Measurements from ENCODE around the gene SUGP2. TPM values are rescaled to one million over a fixed set of nuclear protein-coding genes. Genes with fewer than 3 reads are reported as not detected.

The SUGP2 gene
- total and polyA plus RNA-seq, 9 of the 15 experiments (the other 6 are each of a cell fraction or from before 2014, with no cell fraction given) = 13.1 to 101 (median 63.1) TPM

GRCh38 chr19:19063183-19064097 is 30.1 kb upstream of the SUGP2 start, which contains the start of gene SLC25A42 (continued):
- TF ChIP-seq E2F8 (IDR thresholded peaks at IDR 0.05; ENCODE audit: low read depth, partially characterized antibody) = peak; percentile 73
- no peak for TF ChIP-seq ZNF609 (CRISPR knock-in tag; IDR thresholded peaks at IDR 0.05; ENCODE audit: borderline replicate concordance)
- no peak for TF ChIP-seq NELFE (IDR thresholded peaks at IDR 0.05; ENCODE audit: insufficient read depth, insufficient read length)
- no peak for TF ChIP-seq ZNF436 (CRISPR knock-in tag; IDR thresholded peaks at IDR 0.05)
- no peak for TF ChIP-seq SPI1 (IDR thresholded peaks at IDR 0.05; ENCODE audit: borderline replicate concordance, low read depth, low read length)
- TF ChIP-seq, protein P1, sequence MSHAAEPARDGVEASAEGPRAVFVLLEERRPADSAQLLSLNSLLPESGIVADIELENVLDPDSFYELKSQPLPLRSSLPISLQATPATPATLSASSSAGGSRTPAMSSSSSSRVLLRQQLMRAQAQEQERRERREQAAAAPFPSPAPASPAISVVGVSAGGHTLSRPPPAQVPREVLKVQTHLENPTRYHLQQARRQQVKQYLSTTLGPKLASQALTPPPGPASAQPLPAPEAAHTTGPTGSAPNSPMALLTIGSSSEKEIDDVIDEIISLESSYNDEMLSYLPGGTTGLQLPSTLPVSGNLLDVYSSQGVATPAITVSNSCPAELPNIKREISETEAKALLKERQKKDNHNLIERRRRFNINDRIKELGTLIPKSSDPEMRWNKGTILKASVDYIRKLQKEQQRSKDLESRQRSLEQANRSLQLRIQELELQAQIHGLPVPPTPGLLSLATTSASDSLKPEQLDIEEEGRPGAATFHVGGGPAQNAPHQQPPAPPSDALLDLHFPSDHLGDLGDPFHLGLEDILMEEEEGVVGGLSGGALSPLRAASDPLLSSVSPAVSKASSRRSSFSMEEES (CRISPR knock-in tag; IDR thresholded peaks at IDR 0.05) = no peak
- TF ChIP-seq PRPF4 (IDR thresholded peaks at IDR 0.05; ENCODE audit: insufficient read depth, low read depth, low read length, poor library complexity, severe bottlenecking) = no peak
- TF ChIP-seq ZNF140 (CRISPR knock-in tag; IDR thresholded peaks at IDR 0.05) = no peak
- TF ChIP-seq ZNF282 (CRISPR knock-in tag; IDR thresholded peaks at IDR 0.05) = no peak
- TF ChIP-seq RBM39 (optimal IDR thresholded peaks at IDR 0.05; ENCODE audit: low read depth, low read length) = no peak
- no peak for TF ChIP-seq ZNF717 (CRISPR knock-in tag; IDR thresholded peaks at IDR 0.05)
- TF ChIP-seq L3MBTL2 (IDR thresholded peaks at IDR 0.05) = peak; percentile 83
- TF ChIP-seq ZNF778 (CRISPR knock-in tag; IDR thresholded peaks at IDR 0.05) = no peak
- TF ChIP-seq ZFPM2 (CRISPR knock-in tag; IDR thresholded peaks at IDR 0.05) = no peak
- TF ChIP-seq, protein P2, sequence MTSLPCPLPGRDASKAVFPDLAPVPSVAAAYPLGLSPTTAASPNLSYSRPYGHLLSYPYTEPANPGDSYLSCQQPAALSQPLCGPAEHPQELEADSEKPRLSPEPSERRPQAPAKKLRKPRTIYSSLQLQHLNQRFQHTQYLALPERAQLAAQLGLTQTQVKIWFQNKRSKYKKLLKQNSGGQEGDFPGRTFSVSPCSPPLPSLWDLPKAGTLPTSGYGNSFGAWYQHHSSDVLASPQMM (CRISPR knock-in tag; IDR thresholded peaks at IDR 0.05) = no peak
- TF ChIP-seq PCBP1 (IDR thresholded peaks at IDR 0.05; ENCODE audit: low read depth, low read length, poor library complexity, severe bottlenecking) = peak; percentile 2

Measured in K562 (cell line).